IPS-NIHi11 (cell line): ENCODE data around the gene RAX2.

Source experiments
- DNase-seq: peaks from one replicate; pipeline ENCODE4 v3.0.0; 2012; ENCODE audit warnings: mixed read lengths, low spot score

Gene RAX2

GRCh38 chr19:3725640-3726310, 46.3 kb downstream of the RAX2 start:
- peak; percentile 66 for DNase-seq

- no peak for DNase-seq
These were observed 46.9 kb downstream of the RAX2 start for GRCh38 chr19:3725121-3725520.

- DNase-seq, result no peak
These were observed 48.1 kb downstream of the RAX2 start for GRCh38 chr19:3723883-3724282.

DNA sequence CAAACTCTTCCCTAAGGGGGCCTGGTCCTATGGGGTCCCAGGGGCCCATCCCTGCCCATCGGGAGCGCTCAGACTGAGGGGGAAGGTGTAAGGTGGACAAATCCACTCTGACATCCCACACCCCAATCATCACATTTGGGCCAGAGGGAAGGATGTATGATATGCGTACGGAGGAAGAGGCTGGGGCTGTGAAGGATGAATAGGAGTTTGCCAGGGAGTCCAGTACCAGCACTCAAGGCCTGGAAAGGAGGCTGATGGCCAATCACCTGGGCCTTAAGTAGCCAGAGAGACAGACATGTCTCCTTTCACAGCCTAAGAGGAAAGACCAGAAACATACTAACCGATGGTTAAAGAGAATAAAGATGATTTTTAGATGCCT, 48.9 kb downstream of the RAX2 start:
- DNase-seq, result no peak

DNA sequence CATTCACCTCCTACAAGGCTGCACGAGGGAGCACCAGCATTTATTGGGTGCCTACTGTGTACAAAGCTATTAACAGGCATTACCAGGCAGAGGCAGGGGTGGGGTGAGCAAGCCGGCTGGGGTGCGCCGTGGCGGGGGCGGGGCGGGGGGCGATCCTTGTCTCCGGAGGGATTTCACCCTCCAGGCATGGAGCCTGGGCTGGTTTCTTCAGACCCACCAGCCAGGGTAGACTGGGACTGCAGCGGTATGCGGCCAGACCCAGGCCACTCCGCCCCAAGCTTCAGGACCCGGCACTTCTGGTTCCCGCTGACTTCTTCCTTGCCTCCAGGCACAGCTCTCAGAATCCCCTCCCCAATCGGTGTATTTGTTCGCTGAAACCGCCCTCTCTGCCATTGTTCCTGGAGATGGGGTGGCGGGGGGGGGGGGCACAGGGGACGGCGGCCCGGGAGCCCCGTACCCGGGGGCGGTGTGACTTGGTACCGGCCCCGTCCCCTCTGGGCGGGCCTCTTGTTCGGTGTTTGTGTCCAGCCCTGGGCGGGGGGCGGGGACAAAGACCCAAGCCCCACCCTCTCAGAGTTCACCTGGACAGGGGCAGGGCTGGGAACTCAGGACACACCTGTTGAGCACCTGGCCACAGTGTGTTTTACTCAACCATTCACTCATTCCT, 49.5 kb downstream of the RAX2 start:
- DNase-seq, result peak; percentile 86

DNA sequence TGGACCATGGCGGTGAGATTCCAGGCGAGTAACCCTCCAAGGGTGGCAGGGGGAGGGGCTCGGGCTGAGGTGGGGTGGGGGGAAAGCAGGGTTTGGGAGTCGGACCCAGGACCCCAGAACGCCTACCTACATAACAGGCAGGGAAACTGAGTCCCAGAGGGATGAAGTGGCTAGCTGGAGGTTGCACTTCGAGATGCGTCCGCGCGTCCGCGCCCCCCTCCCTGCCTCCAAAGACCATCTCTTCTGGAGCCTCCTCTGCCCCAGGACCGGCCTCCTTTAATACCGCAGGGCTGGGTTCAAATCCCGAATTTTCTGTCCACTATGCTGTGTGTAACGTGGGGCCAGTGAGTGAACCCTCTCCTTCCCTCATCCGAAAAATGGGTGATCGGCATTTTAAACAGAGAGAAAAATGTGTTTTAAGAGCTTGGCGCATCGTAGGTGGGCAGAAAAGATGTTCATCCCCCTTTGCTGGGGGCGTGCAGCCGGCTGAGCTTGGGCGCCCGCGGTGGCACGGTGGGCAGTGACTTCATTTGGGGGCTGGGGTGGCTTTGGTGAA, 50.1 kb downstream of the RAX2 start:
- DNase-seq, result no peak

DNA sequence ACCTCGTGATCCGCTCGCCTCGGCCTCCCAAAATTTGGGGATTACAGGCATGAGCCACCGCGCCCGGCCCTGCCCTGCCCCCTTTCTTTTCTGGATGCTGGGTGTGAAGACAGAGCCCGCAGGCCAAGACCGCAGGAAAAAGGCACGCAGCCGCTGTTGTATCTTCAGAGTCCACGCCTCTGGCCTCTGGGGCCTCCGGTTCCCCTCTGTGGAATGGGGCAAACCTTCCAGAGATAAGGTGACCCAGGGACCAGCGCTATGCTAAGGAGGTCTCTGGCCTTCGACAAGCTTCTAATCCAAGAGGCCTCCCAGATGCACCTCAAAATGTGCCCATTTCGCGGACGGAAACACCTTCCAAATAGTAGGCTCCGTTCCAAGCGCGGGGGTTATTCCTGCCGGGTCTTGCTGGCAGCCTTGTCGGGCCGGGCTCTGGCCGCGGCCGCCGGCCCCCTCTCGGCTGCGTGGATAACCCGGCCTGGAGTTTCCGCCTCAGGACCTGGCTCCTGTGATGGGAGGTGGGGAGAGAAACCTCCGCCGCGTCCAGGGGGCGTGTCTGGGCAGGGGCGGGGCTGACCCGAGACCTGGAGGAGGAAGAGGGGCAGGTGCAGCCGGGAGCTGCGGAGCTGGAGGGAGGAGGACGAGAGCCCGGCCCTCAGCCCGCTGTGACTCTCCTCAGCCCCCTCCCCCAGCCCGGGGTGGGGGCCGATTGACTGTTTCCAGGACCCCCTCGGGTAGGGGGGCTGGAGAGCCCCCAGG, 50.7 kb downstream of the RAX2 start:
- DNase-seq, result peak; percentile 95

- DNase-seq, result no peak
These were observed 51.6 kb downstream of the RAX2 start for GRCh38 chr19:3720349-3720917.

- DNase-seq, result no peak
These were observed 52.2 kb downstream of the RAX2 start for GRCh38 chr19:3719868-3720267.
